ENCODE results near the gene DNAI2.
"Not testable (repeated sequence)": the region's sequence is repeated elsewhere in the genome, so short reads cannot be mapped to it uniquely, and the experiment has no call there.

The DNAI2 gene

DNA sequence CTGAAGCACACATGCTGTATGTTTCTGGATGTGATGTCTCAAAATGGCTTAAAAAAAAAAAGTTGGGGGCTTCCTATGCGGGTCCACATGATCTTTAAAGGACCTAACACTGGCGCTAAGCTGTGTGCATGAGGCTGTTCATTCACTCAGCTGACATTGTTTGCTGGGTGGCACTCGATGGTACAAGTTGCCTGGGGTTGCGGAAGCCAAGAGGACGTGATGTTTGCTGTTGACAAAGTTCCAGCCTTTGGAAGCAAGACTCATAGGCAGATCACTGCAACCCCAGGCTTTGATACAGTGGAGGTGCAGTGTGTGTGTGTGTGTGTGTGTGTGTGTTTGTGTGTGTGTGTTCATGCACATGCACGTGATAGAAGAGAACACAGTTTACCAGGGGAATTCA is 29.5 kb upstream of the DNAI2 start:
- no peak for DNase-seq (ENCODE audit: low spot score)

DNA sequence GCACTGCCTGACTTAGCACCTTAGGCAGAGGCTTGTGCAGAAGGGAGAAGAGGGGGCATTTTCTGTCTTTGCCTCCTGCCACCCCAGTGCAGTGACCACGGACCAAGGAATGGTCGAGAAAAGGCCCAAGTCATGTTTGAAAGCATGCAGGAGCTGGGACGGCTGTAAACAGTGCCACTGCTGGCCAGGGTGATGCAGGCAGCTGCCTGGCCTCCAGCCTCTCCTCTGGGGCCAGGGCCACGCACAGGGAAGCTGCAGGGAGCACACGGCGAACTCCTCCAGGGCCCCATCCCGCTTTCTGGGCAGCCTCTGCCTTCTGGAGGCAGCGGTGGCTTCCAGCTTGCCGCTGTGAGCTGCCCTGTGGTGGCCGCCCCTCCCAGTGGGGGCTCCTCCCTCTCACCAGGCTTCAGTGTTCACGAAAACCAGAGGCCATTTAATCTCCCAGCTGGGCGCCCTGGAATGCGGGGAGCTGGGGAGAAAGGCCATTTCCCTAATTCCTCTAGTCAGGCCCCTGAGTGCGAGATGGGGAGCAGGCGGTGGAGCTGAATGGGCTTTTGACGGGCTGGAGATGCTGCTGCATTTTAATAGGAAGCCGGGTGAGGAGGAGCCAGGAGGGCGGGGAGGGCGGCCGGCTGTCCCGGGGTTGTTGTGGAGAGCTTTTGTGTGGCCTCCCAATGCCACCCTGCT is 28.7 kb upstream of the DNAI2 start:
- DNase-seq (ENCODE audit: low spot score), result no peak

DNA sequence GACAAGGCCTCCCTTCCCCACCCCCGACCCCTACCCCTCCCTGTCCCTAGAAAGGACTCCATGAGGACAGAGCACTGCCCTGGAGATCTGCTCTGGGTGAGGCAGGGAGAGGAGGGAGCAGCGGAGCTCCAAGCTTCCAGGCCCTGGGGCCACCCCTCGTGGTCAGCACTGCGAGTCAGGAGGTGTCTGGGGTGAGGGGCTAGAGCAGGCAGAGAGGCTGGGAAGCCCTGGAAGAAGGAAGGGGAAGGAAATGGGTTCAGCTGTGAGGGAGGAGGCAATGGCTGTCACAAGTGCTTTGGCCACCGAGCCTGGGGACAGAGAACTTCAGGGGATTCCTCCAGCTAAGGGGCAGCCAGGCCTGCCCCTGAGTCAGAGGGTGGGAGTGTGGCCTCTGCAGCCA is 28.2 kb upstream of the DNAI2 start:
- no peak for DNase-seq (ENCODE audit: low spot score)

DNA sequence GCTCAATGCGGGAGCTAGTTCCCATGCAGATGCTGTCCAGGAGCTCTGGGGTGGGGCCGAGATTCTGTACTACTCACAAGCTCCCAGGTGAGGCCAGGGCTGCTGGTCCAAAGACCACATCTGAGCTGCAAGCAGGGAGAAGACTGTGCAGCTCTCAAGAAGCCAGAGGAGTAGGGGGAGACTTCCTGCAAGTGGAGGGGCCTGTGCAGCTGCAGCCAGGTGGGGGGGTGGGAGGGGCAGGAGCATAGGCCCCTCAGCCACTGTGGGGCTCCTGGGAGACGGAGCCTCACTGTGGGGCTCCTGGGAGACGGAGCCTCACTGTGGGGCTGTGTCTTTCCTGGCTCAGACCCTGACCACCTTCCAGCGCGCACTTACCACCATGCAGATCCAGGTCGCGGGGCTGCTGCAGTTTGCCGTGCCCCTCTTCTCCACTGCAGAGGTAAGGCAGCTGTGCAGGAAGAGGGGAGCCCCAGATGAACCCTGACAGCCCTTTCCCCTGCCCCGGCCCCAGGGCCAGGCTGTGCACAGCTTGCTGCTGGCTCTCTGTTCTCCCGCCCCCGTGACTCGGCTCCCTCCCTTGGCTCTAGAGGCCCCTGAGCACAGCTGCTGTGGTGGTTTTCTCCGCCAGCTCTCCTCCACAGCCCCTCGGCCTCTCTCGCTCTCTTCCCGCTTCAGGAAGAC is 24.3 kb upstream of the DNAI2 start:
- no peak for DNase-seq (ENCODE audit: low spot score)

DNA sequence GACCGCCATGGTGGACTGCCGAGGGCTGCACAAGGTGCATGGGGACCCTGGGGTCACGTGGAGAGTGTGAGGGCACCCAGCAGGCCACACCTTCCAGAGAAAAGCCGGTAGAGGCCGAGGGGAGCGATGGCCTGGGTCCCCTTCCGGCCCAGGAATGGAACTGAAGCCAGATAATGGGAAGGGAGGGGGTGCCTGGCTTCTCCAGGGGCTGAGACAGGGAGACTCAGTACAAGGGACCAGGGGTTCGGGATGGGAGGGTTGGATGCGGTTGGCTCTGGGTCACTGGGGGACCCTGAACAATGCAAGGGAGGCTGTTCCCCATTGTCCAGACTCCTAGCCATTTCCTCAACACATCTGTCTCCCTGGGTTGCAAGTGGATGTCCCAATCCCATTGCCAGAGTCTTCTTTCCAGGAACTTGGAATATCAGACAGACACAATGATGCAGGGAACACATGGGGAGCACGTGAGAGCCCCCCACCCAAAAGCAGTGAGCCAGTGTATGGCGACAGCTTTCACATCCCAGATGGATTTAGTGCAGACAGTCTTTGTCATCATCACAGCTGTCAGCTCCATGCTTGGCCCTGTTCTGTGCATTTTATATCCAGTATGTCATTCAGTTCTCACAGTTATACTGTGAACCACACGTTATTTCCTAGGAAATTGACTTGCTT is 23.6 kb upstream of the DNAI2 start:
- no peak for DNase-seq (ENCODE audit: low spot score)

DNA sequence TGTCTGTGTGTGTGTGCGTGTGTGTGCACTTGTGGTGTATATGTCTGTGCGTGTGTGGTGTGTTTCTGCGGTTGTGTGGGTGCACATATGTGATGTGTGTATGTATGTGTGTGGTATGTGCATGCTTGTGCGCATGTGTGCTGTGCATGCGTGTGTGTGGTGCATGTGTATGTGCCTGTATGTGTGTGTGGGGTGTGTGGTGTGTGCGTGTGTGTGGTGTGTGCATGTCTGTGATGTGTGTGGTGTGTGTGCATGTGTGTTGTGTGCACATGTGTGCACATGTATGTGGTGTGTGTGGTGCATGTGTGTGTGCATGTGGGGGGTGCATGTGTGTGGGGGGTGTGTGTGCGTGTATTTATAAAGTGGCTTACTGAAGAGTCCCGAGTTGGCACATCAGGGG is 23.0 kb upstream of the DNAI2 start:
- DNase-seq (ENCODE audit: low spot score), result no peak

DNA sequence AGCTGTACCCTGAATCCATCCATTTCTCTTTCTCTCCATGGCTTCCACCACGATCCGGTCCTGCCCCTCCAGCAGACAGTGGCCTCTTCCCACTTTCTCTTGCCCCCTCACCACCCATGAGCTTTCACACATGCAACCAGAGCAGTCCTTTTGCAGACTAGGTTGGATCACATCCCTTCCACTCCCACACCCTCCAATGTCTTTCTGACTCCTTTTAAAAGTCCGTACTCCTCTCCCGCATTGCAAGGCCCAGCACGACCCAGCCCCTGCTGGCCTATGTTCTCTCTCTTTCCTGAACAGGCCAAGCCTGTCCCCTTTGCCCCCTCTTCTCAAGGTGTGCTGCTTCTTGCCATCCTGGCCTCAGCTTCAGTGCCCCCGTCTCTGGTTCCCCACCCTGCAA is 22.5 kb upstream of the DNAI2 start:
- no peak for DNase-seq (ENCODE audit: low spot score)

DNA sequence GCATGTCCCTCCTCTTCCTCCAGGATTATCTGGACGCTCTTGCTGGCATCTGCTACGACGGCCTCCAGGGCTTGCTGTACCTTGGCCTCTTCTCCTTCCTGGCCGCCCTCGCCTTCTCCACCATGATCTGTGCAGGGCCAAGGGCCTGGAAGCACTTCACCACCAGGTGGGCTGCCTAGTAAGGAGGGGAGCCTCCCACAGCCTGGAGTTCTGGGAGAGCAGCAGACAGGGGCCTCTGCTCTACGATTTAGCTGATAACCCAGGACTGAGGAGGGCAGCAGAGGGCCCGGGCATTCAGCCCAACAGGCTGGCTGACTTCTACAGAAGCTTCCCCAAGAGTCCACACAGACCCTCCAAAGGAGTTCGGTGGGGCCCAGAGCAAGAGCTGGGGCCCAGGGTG is 21.8 kb upstream of the DNAI2 start:
- DNase-seq (ENCODE audit: low spot score), result no peak

DNA sequence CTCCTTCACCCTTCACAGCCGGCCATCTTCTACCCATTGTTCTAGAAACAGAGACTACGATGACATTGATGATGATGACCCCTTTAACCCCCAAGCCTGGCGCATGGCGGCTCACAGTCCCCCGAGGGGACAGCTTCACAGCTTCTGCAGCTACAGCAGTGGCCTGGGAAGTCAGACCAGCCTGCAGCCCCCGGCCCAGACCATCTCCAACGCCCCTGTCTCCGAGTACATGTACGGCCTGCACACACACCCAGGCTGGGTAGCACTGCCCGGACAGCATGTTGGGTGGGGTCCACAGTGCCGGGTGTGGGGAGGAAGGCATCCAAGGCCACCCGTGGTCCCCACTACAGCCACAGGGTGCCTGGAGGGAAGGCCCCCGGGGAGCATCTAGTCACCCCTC is 21.0 kb upstream of the DNAI2 start:
- no peak for DNase-seq (ENCODE audit: low spot score)

DNA sequence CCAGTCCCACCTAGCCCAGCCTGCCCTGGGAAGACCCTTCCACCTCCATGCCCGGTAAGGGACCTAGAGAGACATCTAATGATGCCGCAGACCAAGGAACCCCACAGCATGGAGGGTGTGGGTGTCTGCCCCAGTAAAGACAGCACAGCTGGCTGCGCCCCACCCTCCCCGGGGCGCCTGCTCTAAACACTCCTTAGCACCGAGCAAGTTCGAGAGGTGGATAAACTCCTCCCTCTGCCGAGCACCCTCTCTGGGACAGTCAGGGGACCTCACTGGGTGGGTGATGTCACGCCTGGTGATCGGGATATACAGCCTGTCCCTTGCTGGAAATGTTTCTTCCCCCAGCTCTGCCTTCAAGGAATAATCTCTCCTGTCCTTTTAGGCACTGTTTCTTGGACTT is 16.7 kb upstream of the DNAI2 start:
- no peak for DNase-seq (ENCODE audit: low spot score)

DNA sequence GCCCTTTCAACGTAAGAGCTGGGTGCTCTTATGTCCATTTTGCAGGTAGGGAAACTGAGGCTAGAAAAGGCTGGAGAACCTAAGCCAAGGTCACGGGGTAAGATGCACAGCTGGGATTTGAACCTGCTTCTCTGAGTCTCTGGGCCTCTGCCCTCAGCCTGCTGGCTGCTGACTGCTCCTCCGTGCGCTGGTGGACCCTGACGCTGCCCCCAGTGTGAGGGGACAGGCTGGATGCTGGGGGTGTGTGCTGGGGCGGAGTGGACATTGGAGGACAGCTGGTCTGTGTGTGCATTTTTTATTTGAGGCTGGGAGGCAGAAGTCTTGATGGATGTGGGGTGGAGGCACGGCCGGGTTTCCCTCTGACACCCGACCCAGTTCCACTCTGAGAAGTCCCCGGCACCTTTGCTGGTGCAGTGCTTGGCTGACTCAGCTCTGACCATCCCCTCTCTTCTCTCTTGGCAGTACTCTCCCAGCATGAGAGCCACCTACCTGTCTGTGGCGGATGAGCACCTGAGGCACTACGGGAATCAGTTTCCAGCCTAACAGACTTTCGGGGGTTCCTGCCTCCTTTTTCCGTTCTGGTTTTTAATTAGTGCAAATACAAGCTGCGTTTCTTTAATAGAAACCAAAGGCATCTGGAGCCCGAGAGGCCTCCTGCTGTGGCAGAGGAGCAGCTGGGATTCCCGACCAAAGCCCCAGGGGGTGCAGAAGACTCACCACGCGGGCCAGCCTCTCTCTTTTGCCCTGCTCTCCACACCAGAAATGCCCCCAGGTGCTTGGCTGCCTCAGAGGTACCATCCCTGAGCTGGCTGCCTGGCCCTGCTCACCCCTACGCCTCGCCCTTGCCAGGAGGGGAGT is 14.1 kb upstream of the DNAI2 start:
- no peak for DNase-seq (ENCODE audit: low spot score)

DNA sequence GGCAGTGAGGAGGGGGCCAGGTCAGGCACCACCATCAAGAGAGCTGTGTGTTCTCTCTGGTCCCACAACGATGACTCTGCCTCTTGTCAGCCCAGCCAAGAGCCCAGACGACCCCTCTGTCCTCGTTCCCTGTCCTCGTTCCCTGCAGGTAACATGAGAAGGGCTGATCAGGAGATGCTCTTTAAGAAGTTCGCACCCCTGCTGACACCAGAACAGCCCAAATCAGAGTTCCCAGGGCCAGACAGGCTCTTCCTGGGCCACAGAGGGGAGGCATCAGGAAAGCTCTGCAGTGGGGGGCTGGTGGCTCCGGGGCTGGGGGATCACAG is 13.5 kb upstream of the DNAI2 start:
- DNase-seq (ENCODE audit: low spot score), result no peak

DNA sequence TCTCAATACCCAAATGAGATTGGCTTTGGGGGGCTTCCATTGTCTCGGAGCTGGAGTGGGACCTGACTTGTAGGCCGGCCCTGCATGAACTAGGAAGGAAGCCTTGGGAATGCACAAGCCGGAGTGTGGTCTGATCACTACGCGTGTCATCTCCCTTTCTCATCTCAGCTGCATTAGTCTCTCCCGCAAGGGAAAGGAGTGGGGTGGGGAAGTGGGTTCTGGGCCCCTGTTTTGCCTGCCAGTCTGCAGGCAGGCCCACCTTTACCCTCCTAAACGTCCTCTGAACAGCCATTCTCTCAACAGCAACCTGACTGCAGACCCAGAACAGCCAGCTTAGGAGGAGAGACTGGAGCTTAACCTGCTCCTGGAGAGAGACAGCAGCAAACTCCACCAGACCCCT is 11.4 kb upstream of the DNAI2 start:
- no peak for DNase-seq (ENCODE audit: low spot score)

DNA sequence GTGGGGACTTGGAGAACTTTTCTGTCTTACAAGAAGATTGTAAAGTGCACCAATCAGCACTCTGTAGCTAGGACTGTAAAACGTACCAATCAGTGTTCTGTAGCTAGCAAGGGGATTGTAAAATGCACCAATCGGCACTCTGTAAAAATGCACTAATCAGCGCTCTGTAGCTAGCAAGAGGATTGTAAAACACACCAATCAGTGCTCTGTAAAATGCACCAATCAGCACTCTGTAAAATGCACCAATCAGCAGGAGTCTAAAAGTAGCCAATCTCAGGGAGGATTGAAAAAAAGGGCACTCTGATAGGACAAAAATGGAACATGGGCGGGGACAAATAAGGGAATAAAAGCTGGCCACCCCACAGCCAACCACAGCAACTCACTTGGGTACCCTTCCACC is 7.0 kb upstream of the DNAI2 start:
- not testable (repeated sequence) for DNase-seq (ENCODE audit: low spot score)

DNA sequence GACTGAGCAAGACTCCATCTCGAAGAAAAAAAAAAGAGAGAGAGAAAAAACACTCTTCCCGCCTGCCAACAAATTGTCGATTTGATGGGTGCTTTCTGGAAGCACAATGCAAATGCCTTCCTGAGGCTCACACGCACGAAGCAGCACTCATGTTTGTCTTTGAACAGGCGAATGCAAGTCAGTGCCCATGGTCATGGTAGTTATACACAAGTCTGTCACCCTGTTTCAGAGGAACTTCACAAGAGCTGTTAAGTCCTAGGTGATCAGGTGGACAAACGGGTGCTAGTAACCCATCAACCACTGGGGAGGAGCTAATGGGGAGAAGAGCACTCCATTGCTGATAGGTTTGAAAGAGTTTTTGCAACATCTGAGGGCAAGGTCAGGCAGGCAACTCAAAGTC is 6.5 kb upstream of the DNAI2 start:
- no peak for DNase-seq (ENCODE audit: low spot score)

DNA sequence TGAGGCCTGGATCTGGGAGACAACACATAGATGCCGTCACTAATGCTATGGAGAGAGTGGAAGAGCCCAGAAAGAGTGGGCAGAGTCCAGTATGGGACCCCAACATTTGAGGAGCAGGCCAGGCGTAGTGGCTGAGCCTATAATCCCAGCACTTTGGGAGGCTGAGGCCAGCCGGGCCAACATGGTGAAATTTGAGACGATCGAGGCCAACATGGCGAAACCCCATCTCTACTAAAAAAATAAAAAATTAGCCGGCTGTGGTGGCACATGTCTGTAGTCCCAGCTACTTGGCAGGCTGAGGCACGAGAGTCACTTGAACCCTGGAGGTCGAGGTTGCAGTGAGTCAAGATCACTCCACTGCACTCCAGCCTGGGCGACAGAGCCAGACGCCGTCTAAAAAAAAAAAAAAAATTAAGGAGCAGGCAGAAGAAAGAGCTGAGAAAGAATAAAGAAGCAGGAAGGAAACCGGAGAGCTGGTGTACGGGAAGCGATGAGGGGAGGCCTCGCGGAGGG is 6.0 kb upstream of the DNAI2 start:
- no peak for DNase-seq (ENCODE audit: low spot score)

DNA sequence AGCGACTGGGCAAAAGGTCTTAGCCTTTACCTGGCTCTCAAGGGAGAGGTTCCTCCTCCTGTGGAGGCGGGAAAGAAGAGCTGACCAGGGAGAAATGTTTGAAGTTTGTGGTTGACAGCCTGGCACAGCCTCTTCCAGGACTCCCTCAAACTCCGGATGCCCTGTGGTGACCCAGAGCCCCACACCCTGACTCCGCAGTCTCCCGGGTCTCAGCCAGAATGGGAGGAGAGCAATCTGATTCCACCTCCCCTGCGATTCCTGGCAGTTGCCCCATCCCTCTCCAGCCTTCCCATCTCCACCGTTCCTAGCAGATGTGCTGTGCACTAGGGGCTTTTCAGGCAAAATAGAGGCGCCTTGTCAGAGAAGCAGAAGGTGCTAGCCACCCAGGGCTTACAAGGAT is 5.5 kb upstream of the DNAI2 start:
- DNase-seq (ENCODE audit: low spot score), result no peak

DNA sequence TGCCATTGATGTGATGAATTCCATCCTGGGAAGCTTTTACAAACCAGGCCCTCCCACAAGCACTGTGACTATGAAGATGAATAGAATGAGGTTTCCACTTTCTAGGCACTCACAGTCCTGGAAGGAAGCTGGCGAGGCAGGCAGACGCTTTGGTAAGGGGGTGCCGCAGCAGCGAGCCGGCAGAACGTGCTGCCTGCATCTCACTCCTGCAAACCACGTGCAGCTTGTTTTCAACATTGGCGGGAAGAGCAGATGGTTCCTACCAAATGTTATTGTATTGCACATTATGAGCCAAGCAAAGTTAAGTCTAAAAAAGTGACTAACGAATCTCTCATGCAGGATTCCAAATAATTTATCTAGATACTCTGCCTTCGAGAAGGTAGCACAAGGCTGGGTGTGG is 3.7 kb upstream of the DNAI2 start:
- no peak for DNase-seq (ENCODE audit: low spot score)

DNA sequence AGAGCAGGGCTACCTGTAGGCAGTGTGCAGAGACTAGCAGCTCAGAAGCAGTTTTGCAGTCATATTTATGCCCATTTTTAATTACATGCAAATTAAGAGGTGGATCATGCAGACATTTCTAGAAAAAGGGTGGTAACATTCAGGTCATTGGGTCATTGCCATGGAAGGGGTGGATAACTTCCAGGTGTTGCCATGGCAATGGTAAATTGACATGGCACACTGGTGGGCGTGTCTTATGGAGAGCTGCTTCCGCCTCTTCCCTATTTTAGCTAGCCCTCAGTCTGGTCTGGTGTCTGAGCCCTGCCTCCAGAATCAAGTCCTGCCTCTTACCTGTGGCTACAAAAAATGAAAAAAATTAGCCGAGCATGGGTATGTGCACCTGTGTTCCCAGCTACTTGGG is 2.8 kb upstream of the DNAI2 start:
- no peak for DNase-seq (ENCODE audit: low spot score)

DNA sequence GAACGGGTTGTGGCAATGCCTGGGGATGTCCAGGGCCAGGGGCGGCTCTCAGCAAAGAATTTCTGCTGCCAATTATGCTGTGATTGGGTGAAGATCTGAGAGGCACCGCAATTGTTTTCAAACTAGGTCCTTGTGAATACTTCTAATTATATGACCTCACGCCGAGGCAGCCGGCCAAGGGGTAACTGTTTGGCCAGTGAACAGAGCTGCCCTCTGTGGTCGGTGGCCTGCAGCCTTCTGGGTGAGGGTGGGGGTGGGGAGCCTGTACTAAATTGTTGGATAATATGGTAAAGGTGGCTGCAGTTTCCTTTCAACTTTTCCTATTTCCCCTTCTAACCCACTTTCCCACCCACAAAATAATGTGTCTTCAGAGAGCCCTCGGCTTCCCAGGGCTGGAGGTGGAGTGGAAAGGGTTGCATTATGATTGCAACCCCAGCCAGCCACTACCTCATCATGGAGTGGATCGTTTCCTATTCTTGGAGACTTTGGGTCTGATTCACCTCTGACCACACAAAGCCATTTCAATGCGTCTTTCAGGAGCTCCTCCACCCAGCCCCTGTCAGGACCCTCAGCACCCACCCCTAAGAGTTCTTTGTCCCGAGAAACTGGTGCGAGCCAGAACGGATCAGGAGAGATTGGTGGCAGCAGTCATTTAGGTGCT is 2.0 kb upstream of the DNAI2 start:
- no peak for DNase-seq (ENCODE audit: low spot score)

DNA sequence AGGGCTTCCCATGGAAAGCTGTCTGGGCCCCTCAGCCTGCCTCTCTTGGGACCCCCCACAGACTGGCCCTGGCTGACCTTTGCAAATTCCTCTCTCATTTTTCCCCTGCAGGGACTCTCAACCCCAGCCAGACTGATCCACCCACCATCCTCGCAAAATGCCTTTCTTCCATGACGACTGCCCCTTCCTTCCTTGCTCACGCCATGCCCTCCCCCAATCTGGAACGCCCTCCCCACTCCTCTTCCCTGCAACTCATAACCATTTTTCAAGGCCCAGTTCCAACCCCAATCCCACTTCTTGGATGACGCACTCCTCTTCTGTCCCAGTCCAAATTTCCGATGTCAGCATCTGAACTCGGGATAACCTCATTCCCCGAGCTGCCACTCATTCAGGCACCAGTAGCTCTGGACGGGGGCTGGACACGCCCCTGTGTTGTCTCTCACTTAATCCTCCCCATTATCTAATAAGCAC is 1.3 kb upstream of the DNAI2 start:
- DNase-seq (ENCODE audit: low spot score), result no peak

Data from hepatic stellate cell (primary cell).